Measurements from ENCODE around the gene ILDR2. TPM values are rescaled to one million over a fixed set of nuclear protein-coding genes. Genes with fewer than 3 reads are reported as not detected.

The ILDR2 gene
- polyA plus RNA-seq, 1 of the 3 experiments (the other 2 are of a cell fraction): 0.05 TPM

- 85% methylated on average over 3 of the region's 3 CpGs for WGBS (ENCODE audit: low lambda C conversion rate)
- POLR2A ChIA-PET: no interaction called here
- no peaks in the 10 kb centered on the region for H3K9me2 ChIP-seq
- H3K36me3 ChIP-seq (replicated peaks in 1 of 2; ENCODE audit: control insufficient read depth in 1 of 2, insufficient read depth in 2 of 2, low read length in 1 of 2): no peaks in the 10 kb centered on the region
- DNase-seq: no peak
- H3K4me2 ChIP-seq: no peak overlapping the region
- H3K4me1 ChIP-seq (ENCODE audit: control insufficient read depth in 1 of 2, insufficient read depth in 2 of 2, low read depth in 1 of 2, low read length in 1 of 2): no peaks in the 10 kb centered on the region; a peak in 1 of 4 replicates
- no peaks in the 10 kb centered on the region for H3K79me2 ChIP-seq (ENCODE audit: insufficient read depth)
- TF ChIP-seq SIN3A (IDR thresholded peaks at IDR 0.05; ENCODE audit: borderline replicate concordance, low read depth, low read length) (no peak), RXRA (IDR thresholded peaks at IDR 0.05; ENCODE audit: borderline replicate concordance, low read depth) (no peak), YY1 (IDR thresholded peaks at IDR 0.05; ENCODE audit: low read depth) (no peak), NFIC (IDR thresholded peaks at IDR 0.05; ENCODE audit: borderline replicate concordance) (no peak), NRF1 (IDR thresholded peaks at IDR 0.05; ENCODE audit: low read depth, low read length) (no peak), TAF1 (IDR thresholded peaks at IDR 0.05; ENCODE audit: borderline replicate concordance, low read depth, low read length) (no peak), MXI1 (IDR thresholded peaks at IDR 0.05; ENCODE audit: low read depth, low read length) (no peak), POLR2AphosphoS5 (IDR thresholded peaks at IDR 0.05; ENCODE audit: low read depth, low read length) (no peak), USF2 (IDR thresholded peaks at IDR 0.05; ENCODE audit: borderline replicate concordance, low read depth, low read length) (no peak), TEAD4 (IDR thresholded peaks at IDR 0.05; ENCODE audit: borderline replicate concordance, insufficient read depth) (no peak), JUND (IDR thresholded peaks at IDR 0.05) (no peak), SMC3 (IDR thresholded peaks at IDR 0.05; ENCODE audit: low read depth, low read length) (no peak)
- CTCF ChIA-PET: interaction anchor here (1.1 to 2.5 kb wide), 3 partner anchors 25 to 174 kb away, joined by 3 to 7 read pairs (median 4); no protein-coding TSS in a partner anchor
- no peaks in the 10 kb centered on the region for H3K9me3 ChIP-seq
- no peak overlapping the region for H3K27ac ChIP-seq (ENCODE audit: low read depth in 2 of 2, low read length in 1 of 2)
- no peak overlapping the region for H3K4me3 ChIP-seq (ENCODE audit: low read depth in 2 of 2, low read length in 1 of 2)
- H3F3A ChIP-seq (replicated peaks; ENCODE audit: insufficient read depth): no peaks in the 10 kb centered on the region
- peaks cover 8% of the 10 kb centered on the region; the same call in 1 of the 2 replicates for H3K27me3 ChIP-seq (ENCODE audit: insufficient read depth)
- no peak overlapping the region for H2AFZ ChIP-seq (ENCODE audit: low read depth)
- H4K20me1 ChIP-seq (ENCODE audit: insufficient read depth): no peaks in the 10 kb centered on the region
- no peak overlapping the region for H3K9ac ChIP-seq
Measured at GRCh38 chr1:166884971-166885370, 90.4 kb downstream of the ILDR2 start.

- Histone ChIP-seq H3K4me1 (ENCODE audit: control insufficient read depth in 1 of 2, insufficient read depth in 2 of 2, low read depth in 1 of 2, low read length in 1 of 2) (no peaks in the 10 kb centered on the region; a peak in 1 of 4 replicates), H3K27me3 (ENCODE audit: insufficient read depth) (peaks cover 8% of the 10 kb centered on the region; the same call in 1 of the 2 replicates), H3F3A (replicated peaks; ENCODE audit: insufficient read depth) (no peaks in the 10 kb centered on the region), H3K4me3 (ENCODE audit: low read depth in 2 of 2, low read length in 1 of 2) (no peak overlapping the region), H4K20me1 (ENCODE audit: insufficient read depth) (no peaks in the 10 kb centered on the region), H3K9me2 (no peaks in the 10 kb centered on the region), H3K9ac (no peak overlapping the region), H3K79me2 (ENCODE audit: insufficient read depth) (no peaks in the 10 kb centered on the region), H3K36me3 (replicated peaks in 1 of 2; ENCODE audit: control insufficient read depth in 1 of 2, insufficient read depth in 2 of 2, low read length in 1 of 2) (no peaks in the 10 kb centered on the region), H2AFZ (ENCODE audit: low read depth) (no peak overlapping the region), H3K27ac (ENCODE audit: low read depth in 2 of 2, low read length in 1 of 2) (no peak overlapping the region), H3K9me3 (no peaks in the 10 kb centered on the region), H3K4me2 (no peak overlapping the region)
- peak; percentile 62 for DNase-seq
- ChIA-PET POLR2A (no interaction called here), CTCF (interaction anchor here (1.0 to 2.5 kb wide), 8 partner anchors 19 to 175 kb away, joined by 3 to 7 read pairs (median 3); no protein-coding TSS in a partner anchor)
- 43% methylated on average over 36 of the region's 44 CpGs for WGBS (ENCODE audit: low lambda C conversion rate)
- peak; percentile 45 for TF ChIP-seq RAD21 (IDR thresholded peaks at IDR 0.05; ENCODE audit: low read length)
- no peak for TF ChIP-seq ZBTB33 (IDR thresholded peaks at IDR 0.05; ENCODE audit: borderline replicate concordance, low read depth)
- TF ChIP-seq YY1 (IDR thresholded peaks at IDR 0.05; ENCODE audit: low read depth): no peak
- no peak for TF ChIP-seq USF2 (IDR thresholded peaks at IDR 0.05; ENCODE audit: borderline replicate concordance, low read depth, low read length)
- no peak for TF ChIP-seq EZH2phosphoT487 (IDR thresholded peaks at IDR 0.05; ENCODE audit: borderline replicate concordance, low read depth)
- TF ChIP-seq, protein P1, sequence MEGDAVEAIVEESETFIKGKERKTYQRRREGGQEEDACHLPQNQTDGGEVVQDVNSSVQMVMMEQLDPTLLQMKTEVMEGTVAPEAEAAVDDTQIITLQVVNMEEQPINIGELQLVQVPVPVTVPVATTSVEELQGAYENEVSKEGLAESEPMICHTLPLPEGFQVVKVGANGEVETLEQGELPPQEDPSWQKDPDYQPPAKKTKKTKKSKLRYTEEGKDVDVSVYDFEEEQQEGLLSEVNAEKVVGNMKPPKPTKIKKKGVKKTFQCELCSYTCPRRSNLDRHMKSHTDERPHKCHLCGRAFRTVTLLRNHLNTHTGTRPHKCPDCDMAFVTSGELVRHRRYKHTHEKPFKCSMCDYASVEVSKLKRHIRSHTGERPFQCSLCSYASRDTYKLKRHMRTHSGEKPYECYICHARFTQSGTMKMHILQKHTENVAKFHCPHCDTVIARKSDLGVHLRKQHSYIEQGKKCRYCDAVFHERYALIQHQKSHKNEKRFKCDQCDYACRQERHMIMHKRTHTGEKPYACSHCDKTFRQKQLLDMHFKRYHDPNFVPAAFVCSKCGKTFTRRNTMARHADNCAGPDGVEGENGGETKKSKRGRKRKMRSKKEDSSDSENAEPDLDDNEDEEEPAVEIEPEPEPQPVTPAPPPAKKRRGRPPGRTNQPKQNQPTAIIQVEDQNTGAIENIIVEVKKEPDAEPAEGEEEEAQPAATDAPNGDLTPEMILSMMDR (IDR thresholded peaks at IDR 0.05): peak; percentile 45
- TF ChIP-seq REST (IDR thresholded peaks at IDR 0.05; ENCODE audit: low read depth, low read length): no peak
Measured at GRCh38 chr1:166884040-166884642, 91.2 kb downstream of the ILDR2 start.
